ENCODE measurements around the gene PPP1R14C. TPM values are rescaled to one million over a fixed set of nuclear protein-coding genes. Genes with fewer than 3 reads are reported as not detected.

Gene PPP1R14C
- total and polyA plus RNA-seq, 2 of the 13 experiments (the other 11 are each of a cell fraction or from before 2014, with no cell fraction given) = not detected

DNA sequence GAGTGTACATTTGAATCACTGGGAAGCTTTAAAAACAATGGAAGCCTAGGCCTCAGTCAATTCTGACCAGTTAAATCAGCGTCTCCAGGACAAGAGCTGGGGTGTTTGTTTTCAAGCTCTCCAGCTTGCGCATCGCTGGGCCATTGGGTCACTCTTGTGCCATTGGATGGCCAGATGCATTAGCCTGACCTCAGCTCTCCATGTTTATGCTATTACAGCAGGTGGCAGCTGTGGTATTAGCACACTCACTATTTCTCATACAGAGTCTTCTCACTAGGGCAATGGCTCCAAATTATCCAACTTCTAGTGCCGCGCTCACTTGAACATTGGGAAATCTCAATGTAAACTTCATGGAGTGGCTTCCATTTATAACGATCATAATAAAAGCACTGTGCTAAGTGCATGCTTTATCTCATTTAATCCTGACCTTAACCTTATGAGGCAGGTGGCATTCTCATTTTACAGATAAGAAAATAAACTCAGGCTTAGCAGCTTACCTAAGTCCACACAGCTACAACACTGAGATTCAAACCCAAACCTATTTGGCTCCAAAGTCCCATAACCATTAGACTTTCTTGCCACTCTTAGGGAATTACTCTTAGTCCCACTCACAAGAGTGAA lies 108.8 kb downstream of the PPP1R14C start (continued):
- TF ChIP-seq, protein P1, sequence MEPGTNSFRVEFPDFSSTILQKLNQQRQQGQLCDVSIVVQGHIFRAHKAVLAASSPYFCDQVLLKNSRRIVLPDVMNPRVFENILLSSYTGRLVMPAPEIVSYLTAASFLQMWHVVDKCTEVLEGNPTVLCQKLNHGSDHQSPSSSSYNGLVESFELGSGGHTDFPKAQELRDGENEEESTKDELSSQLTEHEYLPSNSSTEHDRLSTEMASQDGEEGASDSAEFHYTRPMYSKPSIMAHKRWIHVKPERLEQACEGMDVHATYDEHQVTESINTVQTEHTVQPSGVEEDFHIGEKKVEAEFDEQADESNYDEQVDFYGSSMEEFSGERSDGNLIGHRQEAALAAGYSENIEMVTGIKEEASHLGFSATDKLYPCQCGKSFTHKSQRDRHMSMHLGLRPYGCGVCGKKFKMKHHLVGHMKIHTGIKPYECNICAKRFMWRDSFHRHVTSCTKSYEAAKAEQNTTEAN (CRISPR knock-in tag; conservative IDR thresholded peaks at IDR 0.05) = no peak
- TF ChIP-seq MXD1 (CRISPR knock-in tag; IDR thresholded peaks at IDR 0.05) (no peak), ZNF558 (CRISPR knock-in tag; IDR thresholded peaks at IDR 0.05; ENCODE audit: borderline replicate concordance) (no peak), MATR3 (CRISPR knock-in tag; IDR thresholded peaks at IDR 0.05) (no peak), HOXA3 (CRISPR knock-in tag; IDR thresholded peaks at IDR 0.05) (no peak), ZNF737 (CRISPR knock-in tag; IDR thresholded peaks at IDR 0.05; ENCODE audit: borderline replicate concordance) (no peak), MBD4 (IDR thresholded peaks at IDR 0.05; ENCODE audit: borderline replicate concordance, low read length) (no peak)

DNA sequence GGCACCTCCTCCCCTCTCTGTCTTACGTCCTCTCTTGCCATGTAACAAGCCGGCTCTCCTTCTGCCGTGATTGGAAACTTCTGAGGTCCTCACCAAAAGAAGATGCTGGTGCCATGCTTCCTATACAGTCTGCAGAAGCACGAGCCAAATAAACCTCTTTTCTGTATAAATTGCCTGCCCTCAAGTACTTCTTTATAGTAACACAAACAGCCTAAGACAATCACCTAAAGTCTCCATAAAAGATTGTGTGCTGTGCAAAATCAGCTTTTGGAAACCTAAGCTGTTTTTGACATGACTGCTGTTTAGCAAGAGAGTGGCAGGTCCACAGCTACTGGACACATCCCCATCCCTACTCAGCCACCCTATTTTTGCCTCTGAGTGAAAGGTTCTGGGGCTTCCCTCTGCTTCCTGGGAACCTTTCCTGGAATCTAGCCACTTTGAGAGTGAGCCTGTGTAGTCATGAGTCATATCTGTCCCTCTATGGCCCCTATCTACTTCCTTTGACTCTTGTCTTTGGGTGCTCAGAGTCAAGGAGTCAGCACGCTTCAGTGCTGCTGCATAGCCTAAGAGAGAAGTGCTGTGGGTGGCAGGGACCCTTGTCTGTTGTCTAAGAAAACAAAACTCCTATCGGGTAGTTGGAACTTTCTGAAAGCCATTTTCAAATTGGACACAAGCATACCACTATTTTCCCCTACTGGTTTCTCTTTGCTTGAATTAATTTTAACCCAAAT lies 110.0 kb downstream of the PPP1R14C start:
- peaks cover 2 to 20% of the 10 kb centered on the region in 2 experiments; a peak in 4 of 5 replicates for H3K27me3 ChIP-seq (ENCODE audit: control insufficient read depth in 1 of 2, insufficient read depth in 2 of 2, low read length in 2 of 2)
- no peaks in the 10 kb centered on the region for H3K36me3 ChIP-seq (replicated peaks in 1 of 2; ENCODE audit: control insufficient read depth in 1 of 2, insufficient read depth in 2 of 2, low read length in 2 of 2)
- H3K4me2 ChIP-seq (ENCODE audit: low read depth, low read length) = no peak overlapping the region
- in situ Hi-C loops (cut with HindIII; ENCODE audit: extremely low pct_ligation_motif_present, low pct_unique_long_range_greater_than_20kb) (no loop called here), intact Hi-C loops (cut with micrococcal nuclease; ENCODE audit: unreplicated experiment) (no loop called here)
- WGBS (ENCODE audit: low lambda C conversion rate) = 11% methylated on average over 6 of the region's 6 CpGs
- DNase-seq (ENCODE audit: low spot score) = no peak
- no peak for FAIRE-seq
- H3K79me2 ChIP-seq (ENCODE audit: insufficient read depth, low read length) = no peaks in the 10 kb centered on the region
- no peak overlapping the region for H3K4me3 ChIP-seq (replicated peaks in 1 of 3; ENCODE audit: insufficient read depth in 1 of 3, low read depth in 2 of 3, low read length in 3 of 3)
- H3K9ac ChIP-seq (ENCODE audit: insufficient read depth, low read depth, low read length) = no peak overlapping the region
- H3K27ac ChIP-seq (ENCODE audit: extremely low read length, insufficient read depth, low read length) = no peak overlapping the region
- CTCF ChIA-PET (ENCODE audit: low intra/inter-chr PET ratio, low total read pairs) = no interaction called here
- H2AFZ ChIP-seq (ENCODE audit: low read length) = no peak overlapping the region
- no peak for ATAC-seq
- H3K4me1 ChIP-seq (ENCODE audit: insufficient read depth, low read length) = no peaks in the 10 kb centered on the region
- H3K9me3 ChIP-seq (ENCODE audit: low read length) = no peaks in the 10 kb centered on the region; the same call in 1 of the 2 replicates
- POLR2A ChIA-PET = no interaction called here
- no peaks in the 10 kb centered on the region for H4K20me1 ChIP-seq (ENCODE audit: insufficient read depth, low read length)
- no TSS peak for BruUV-seq (replicated peaks)
- TF ChIP-seq MATR3 (CRISPR knock-in tag; IDR thresholded peaks at IDR 0.05) (no peak), ZNF703 (CRISPR knock-in tag; IDR thresholded peaks at IDR 0.05; ENCODE audit: borderline replicate concordance) (no peak), HOXA5 (CRISPR knock-in tag; IDR thresholded peaks at IDR 0.05) (no peak), MYC (CRISPR knock-in tag; IDR thresholded peaks at IDR 0.05; ENCODE audit: borderline replicate concordance) (no peak), KLF12 (CRISPR knock-in tag; IDR thresholded peaks at IDR 0.05; ENCODE audit: borderline replicate concordance) (no peak), NFIB (CRISPR knock-in tag; IDR thresholded peaks at IDR 0.05; ENCODE audit: borderline replicate concordance) (no peak), MXD4 (CRISPR knock-in tag; IDR thresholded peaks at IDR 0.05) (no peak), HOXA7 (CRISPR knock-in tag; IDR thresholded peaks at IDR 0.05) (no peak), HINFP (CRISPR knock-in tag; IDR thresholded peaks at IDR 0.05; ENCODE audit: low read depth) (no peak), ZNF124 (CRISPR knock-in tag; IDR thresholded peaks at IDR 0.05) (no peak), ZNF704 (CRISPR knock-in tag; IDR thresholded peaks at IDR 0.05; ENCODE audit: borderline replicate concordance) (no peak), ZNF335 (CRISPR knock-in tag; IDR thresholded peaks at IDR 0.05) (no peak), ZNF549 (CRISPR knock-in tag; IDR thresholded peaks at IDR 0.05) (no peak)

Measured in HepG2 (cell line).